HG03135 (cell line): Measurements from ENCODE around the gene CENPP.

Experiments used
- ATAC-seq: cut with Tn5 transposase; IDR thresholded peaks from one replicate; pipeline ENCODE4 v1.9.1; 2021; ENCODE audit warnings: mild to moderate bottlenecking, moderate library complexity; ENCODE audit not compliant: unreplicated experiment

CENPP gene

DNA sequence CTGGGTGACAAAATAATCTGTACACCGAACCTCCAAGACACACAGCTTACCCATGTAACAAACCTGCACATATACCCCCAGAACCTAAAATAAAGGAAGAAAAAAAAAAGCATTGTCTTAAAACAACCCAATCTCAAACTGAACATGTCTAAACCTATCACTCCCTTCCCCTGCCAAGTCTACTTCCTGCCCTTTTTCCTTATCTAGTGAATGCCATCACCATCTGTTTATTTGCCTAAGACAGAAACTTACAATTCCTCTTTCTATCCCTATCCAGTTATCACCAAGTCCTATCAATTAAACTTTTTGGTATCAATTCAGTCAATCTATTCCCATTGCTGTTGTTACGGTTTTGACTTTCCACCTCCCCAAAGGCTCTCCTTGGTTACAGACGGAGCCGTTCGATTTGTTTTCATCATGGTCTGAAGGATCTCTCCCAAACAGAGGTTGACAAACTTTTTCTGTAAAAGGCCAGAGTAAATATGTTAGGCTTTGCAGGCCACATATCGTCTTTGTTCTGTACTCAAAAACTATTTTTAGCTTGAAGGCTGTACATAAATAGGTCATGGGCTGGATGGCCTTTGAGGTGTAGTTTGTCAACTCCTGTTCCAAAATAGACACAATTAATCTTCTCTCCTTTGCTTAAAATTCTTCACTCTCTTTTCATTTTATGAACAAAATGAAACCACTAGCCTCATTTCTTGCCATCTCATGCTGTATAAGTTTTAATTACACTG, 12.7 kb upstream of the CENPP start:
- no peak for ATAC-seq

DNA sequence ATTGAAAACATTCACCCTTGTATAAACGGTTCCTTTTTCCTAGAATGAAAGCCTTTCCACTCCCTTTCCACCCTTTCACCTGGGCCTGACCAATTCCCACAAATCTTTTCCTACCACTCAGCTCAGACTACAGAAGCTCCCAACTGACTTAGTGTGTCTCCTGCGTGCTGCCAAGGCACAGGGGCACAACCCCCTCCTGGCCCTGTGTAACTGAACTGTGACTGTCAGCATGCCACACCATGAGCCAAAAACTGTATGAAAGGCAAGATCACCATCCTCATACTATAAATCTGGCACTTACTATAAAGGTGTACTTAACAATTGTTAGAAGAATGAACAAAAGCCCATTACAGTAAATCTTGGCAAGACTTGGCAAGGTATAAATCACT, 12.1 kb upstream of the CENPP start:
- no peak for ATAC-seq

DNA sequence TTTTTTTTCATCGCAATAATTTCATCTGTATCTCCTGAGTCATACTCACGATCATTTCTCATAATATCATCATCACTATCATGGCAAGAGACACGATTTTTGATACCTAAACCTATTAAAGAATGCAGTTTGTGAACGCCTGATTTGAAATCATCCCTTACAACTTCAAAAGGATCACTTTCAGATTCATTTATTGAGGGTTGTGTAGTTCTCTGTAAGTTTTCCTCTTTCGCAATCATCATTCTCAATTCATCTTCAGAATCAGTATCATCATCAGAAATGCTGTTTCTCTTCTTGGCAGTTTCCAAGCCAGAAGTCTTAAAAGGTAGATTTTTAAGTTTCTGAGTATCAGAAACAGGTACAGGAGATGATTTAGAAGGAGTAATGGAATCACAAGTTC, 10.3 kb upstream of the CENPP start:
- no peak for ATAC-seq

DNA sequence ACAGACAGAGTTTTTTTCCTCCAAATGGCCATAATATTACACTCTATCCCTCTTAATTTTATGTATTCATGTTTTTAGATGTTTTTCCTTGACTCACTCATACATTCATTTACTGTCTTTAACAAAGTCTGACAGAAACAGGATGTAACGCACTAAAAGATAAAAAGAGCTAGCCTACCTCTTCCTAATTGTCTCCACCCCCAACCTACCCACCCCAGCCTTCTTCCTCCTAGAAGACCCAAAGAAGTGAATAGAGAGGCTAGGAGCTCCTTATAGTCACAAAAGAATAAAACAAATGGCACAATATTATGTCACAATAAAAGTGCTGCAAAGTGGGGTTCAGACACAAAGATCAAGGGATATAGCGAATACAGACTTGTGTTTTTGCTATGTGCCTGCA, 1.3 kb upstream of the CENPP start:
- ATAC-seq: no peak

DNA sequence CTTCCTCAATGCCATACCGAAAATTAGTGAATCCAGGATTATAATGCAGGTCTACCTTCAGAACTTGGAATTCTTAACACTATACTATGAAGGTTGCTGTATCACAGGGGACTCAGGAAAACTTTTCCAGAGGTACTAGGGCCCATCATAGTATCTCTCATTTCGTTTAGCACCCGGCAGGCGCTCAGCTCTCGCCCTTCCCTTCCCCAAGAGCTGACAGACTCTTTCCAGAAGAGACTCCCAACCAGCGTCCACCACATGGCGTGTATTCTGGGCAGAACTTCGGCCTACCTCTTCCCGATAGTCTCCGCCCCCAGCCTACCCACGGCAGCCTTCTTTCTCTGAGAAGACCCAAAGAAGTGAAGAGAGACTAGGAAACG, 874 bp upstream of the CENPP start:
- ATAC-seq: peak; percentile 13

DNA sequence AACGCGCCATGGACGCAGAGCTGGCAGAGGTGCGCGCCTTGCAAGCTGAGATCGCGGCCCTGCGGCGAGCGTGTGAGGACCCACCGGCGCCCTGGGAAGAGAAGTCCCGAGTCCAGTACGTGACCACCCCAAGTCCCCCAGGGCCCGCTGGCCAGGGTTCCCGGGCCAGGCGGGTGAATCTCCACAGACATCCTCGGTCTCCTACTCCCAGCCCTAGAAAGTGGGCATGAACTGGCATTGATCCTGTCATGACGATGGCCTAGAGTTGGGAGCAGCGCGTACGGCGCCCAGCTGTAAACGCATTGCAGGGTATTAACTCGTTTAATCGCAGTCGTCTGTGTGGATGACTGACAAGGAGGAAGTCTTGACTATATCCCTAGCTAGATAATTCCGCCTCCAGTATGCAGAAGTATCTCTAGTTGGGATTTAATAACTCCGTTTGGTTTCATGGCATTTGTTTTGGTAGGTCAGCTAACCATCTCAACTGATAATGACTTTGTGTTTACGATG, 293 bp downstream of the CENPP start:
- ATAC-seq: no peak

DNA sequence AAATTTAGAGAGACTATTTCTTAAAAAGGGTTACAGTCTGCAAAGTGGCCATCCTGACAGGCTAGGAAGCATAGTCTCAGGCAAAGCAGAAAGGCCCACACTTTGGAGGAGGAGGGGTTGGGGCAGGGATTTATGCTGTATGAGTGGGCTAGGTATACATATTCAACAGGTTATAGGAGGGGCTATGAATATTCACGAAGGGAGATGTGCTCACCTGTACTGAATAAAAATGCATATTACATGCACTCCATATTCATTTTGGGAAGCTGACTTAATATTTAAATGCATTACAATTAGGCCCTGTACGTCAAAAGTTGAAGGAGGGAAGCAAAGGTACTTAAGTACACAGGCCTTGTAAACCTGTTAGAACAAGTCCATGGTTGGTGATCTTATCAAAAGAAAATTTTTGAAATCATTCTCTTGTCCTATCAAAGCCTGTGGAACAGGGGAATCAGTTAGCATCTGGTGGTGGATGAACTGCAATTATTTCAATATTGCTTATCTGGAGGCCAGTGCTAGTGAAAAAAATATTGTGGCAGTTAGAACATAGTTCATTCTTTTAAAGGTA, 1.6 kb downstream of the CENPP start:
- no peak for ATAC-seq

DNA sequence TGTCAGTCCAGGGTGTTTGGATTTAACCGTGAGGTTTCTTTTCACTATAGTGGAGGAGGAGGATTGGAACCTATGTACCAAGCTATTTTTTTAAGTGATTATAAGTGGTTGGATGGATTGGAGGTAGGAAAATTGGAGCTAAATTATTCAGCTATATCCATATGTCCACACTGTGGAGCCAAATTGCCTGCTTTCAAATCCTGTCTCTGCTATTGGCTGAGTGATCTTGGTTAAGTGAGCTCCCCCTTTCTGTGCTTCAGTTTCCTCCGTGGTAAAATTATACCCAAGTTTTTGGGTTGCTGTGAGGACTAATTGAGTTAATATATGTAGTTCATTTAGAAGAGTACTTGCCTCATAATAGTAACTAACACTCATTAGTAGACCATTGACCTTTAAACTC, 2.5 kb downstream of the CENPP start:
- no peak for ATAC-seq

DNA sequence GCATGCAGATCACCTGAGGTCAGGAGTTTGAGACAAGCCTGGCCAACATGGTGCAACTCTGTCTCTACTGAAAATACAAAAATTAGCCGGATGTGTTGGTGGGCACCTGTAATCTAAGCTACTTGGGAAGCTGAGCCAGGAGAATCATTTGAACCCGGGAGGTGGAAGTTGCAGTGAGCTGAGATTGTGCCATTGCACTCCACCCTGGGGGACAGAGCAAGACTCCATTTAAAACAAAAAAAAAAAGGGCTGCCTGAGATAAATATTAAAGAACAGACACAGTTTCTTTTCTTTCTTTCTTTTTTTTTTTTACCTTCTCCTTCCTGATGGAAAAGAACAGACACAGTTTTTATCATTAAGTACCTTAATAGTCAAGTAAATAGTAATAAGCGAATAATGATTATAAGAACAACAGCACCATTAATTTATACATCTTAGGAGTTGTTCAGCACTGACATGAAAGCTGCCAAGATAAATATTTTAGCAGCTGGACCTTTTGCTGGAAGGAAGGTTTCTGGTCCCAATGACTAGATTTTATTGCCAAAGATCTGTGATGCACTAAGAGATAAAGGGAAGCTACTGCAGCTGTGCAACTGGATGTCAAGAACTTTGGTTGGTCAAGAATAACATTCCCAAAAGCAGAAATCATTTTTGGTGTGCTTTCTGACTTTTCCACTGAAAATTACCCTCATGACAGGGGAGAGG, 7.0 kb downstream of the CENPP start:
- ATAC-seq: no peak

DNA sequence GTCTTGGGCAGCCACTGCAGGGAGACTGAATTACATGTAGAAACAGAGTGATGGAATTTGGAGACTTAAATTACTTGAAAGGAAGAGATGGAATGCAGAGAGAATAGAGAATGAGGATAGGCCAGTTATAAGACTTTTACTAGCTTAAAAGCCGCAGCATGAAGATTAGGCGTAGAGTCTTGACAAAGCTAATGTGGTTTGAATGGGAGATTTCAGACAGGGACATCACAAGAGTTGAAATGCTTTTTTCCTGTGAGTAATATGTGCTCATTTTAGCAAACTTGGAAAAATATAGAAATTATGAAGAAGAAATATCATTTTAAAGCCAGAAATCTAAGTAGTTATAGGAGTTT, 7.5 kb downstream of the CENPP start:
- no peak for ATAC-seq

DNA sequence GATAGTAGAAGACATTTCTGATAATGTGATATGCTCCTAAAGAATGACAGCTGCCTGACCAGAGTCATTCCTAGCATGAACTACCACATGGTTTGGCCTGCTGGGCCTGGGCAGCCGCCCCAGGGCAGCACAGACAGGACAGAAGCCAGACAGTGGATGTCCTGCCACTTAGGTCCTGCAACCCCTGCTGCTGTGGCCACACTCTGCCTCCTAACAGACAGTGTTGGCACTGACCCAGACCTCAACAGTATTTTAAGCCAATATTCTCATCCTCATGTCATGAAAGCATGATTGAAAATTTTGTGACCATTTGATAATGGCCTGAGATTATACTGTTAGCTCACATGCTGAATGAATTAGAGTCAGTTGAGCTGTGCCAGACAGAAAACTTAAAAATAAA, 15.8 kb downstream of the CENPP start:
- ATAC-seq: no peak

DNA sequence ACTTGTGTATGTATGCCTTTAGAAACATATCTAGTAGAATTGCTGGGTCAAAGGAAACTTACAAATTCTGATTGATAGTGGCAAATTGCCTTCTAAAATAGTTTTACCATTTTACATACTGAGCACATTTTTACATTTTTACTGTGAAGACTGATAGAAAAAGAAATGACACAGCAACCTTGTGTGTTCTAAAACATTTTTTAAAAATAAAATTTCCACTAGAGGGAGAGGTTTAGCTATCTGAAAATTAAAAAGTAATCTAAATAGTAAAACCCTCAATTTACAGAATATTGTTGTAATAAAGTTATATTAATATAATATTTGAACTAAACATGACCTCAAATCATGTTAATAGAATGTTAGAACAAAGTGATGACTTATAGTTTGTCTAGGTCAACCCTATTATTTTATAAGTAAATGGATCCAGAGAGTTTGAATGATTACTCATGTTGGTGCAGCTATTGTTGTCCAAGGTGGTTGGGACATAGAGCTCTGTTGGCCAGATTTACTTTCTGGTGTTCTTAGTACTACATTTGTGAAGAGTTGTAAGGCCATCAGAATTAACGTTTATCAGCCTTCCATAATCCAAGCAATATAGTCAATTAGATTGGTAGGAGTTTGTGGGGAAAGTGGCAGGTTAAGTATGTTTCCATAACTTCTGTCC, 17.2 kb downstream of the CENPP start:
- ATAC-seq: no peak

DNA sequence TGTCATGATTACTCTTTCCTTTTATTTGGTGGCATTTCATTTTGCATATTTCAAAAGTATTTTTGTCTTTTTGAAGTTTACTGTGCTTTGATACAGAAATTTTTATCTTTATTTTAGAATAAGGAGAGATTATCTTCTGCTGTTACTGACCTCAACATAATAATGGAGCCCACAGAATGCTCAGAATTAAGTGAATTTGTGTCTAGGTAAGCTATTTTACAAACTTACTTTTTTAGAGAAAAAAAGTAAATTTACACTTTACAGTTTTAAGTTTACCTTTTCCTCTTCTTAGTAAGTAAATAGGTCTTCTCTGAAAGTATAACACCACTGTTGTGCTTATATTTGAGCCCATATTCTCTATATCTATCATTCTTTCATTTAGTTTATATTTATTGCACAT, 19.8 kb downstream of the CENPP start:
- no peak for ATAC-seq

DNA sequence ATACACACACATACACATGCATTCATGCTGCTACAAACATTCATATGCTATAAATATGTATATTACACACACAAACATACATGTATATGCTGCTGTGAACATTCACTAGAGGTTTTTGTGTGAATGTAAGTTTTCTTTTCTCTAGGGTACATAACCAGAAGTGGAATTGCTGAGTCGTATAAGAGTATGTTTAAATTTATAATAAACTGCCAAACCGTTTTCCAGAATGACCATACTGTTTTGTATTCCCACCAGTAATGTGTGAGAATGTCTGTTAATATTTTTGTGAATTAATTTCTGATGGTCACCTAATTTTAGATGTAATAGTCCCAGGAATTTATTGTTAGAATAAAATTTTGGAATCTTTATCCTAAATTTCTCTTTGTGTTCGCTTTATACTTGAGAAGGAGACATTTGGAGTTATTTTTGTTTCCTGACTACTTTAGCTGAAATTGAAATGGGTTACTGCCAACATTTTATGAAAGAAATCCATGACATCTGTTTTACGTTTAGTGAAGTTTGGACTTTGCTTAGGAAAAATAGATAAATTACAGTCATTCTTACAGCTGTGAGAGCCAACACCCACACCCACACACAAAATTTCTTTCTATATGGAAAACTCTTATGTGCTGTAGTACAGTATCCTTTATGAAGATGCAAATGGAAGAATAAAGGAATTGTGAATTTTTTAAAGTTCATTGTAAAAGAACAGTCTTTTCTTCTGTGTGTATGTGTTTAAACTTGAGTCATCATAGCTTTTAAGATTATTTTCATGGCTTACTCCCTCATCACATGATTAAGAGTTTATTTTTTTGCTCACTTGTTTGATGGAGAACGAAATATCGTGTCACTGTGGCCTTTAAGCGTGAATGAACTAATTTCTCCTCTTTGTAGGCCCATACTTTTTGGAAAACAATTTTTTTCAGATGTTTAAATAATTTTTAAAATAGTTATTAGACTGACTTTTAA, 24.3 kb downstream of the CENPP start:
- ATAC-seq: no peak

DNA sequence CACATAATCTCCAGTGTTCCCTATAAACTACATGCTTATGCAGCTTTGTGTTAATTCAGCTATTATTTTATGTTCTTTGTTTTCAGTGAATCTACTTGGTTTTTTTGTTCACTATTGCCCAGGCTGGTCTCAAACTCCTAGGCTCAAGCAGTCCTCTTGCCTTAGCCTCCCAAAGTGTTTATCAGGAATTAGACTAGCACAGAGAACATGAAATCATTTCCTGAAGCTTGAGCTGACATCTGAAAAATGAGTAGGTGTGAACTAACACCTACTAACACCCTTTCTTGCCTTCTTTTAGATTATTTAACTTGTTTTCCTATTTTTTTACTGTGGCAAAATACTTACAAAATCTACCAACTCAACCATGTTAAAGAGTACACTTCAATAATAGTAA, 25.0 kb downstream of the CENPP start:
- ATAC-seq: no peak

DNA sequence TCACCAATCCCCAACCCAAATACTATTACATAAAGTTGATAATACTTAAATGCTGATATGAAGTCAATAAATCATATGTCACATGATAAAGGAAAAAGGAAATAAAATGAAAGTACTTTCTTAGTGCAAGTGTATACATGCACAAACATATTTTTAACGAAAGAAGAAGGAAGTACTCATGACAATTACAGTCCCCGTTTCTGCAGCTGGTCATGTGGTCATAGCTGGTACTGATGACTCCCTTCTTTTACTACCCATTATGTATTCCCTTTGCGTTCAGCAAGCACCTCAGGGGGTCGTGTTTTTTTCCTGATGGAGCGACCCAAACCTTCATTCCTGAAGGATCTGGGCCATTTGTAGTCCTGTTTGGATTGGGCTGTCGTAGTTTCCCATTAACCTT, 27.3 kb downstream of the CENPP start:
- ATAC-seq: no peak

DNA sequence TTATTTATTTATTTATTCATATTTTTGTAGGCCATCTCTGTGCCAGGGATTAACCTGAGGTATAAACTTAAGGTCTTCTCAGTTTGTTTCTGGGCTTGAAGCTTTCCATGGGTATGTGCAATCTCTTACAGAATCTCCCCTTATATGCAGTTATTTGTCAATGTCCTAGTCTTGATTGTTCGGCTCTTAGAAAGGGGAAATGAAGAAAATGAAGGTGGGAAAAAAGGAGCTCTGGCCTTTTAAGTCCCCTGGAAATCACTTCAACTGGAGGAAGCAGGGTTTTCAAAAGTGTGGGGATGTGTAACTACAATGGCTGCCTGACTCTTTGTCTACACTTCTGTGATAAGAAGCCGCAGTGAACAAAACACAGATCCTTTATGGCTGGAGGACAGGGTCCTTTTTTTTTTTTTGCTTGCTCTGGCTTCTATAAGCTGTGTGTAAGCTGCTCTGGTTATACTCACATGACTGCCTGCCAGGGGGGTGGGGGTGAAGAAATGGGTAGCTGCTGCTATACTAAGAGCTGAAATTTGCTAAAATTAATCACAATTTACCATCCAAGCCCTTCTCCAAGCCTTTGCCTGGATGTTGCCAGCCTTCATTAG, 33.7 kb downstream of the CENPP start:
- ATAC-seq: no peak

DNA sequence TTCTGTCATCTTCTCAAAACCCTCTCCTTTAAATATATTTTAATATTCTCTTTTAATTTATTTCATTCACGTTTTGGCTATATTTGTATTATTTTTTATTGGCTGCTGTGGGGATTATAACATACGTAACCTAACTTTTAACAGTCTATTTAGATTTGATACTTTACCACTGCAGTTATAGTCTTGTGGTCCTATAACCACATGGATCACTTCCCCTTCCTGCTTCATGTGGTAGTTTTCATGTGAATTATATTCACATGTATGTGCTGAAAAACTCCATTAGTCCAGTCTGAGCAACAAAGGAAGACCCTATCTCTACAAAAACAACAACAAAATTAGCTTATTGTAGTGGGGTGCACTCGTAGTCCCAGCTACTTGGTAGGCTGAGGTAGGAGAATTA, 34.3 kb downstream of the CENPP start:
- ATAC-seq: no peak

DNA sequence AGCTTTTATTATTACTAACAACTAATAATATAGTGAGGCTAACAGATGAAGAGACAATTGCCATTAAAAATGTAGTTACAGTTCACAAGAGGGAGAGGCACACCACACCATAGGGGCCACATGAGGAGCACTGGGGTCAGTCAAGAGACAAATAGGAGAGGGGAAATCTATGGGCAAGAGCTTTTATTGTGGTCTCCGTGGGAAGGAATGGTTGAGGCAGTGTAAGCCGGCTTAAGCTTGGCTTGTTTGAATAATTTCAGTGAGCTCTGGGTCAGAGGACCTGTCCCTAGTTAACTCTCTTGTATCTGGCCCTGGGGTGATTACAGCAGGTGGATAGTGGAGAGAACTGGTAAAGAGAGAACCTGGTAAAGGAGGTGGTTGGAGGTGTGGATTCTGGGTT, 43.3 kb downstream of the CENPP start:
- ATAC-seq: no peak

DNA sequence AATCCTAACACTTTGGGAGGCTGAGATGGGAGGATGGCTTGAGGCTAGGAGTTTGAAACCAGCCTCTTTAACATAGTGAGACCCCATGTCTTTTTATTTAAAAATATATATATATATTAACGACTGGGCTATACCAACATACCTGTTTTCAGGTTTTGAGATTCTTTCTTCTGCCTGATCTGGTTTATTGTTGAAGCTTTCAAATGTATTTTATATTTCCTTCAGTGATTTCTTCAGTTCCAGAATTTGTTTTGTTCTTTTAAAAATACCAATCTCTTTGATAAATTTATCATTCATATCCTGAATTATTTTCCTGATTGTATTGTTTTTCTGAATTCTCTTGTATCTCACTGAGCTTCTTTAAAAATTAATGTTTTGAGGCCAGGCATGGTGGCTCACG, 47.4 kb downstream of the CENPP start:
- no peak for ATAC-seq
